Suprapubic skin (tissue), 3 donors: Measurements from ENCODE around the gene GNA14.

ENCODE experiments used
- CTCF ChIP-seq, 2 donors: fragments of 200-600 bp in 1 of 2; fragments of 450-650 bp in 1 of 2; sonication (generic) in 1 of 2; IDR thresholded peaks; one replicate each; pipeline ENCODE4 v1.5.1; 2016 to 2019; ENCODE audit warnings: antibody characterized with exemption in 2 of 2, mild to moderate bottlenecking in 1 of 2, moderate library complexity in 1 of 2
- POLR2A ChIP-seq, 2 donors: fragments of 450-650 bp; IDR thresholded peaks; one replicate each; pipeline ENCODE4 v1.6.1; 2017; ENCODE audit warnings: antibody characterized with exemption in 2 of 2, mild to moderate bottlenecking in 2 of 2, moderate library complexity in 2 of 2

GRCh38 chr9:77510666-77511065 is 137.5 kb downstream of the GNA14 start:
- no peak for TF ChIP-seq CTCF (IDR thresholded peaks at IDR 0.05)
- TF ChIP-seq POLR2A (IDR thresholded peaks at IDR 0.05) = no peak
